ENCODE measurements around the gene INPP4B.

INPP4B gene

GRCh38 chr4:142142366-142143054 is 703.6 kb downstream of the INPP4B start:
- no peaks in the 10 kb centered on the region for H3K27me3 ChIP-seq (ENCODE audit: insufficient read depth, low read length, poor library complexity)
- H3K27ac ChIP-seq (ENCODE audit: low read length) = no peak overlapping the region
- no peak overlapping the region for H3K4me2 ChIP-seq (ENCODE audit: insufficient read depth, low read length)
- no peaks in the 10 kb centered on the region for H4K20me1 ChIP-seq (ENCODE audit: insufficient read depth, low read length)
- H3K36me3 ChIP-seq (ENCODE audit: insufficient read depth, low read length) = peaks cover 43% of the 10 kb centered on the region; the same call in 1 of the 2 replicates
- no peaks in the 10 kb centered on the region for H3K79me2 ChIP-seq (ENCODE audit: insufficient read depth, low read length)
- H3K9ac ChIP-seq (ENCODE audit: low read depth, low read length) = no peak overlapping the region
- TF ChIP-seq EZH2 (IDR thresholded peaks at IDR 0.05; ENCODE audit: borderline replicate concordance, low read depth, low read length, severe bottlenecking) (no peak), CTCF (IDR thresholded peaks at IDR 0.05; ENCODE audit: borderline replicate concordance, extremely low read depth, low read length, poor library complexity, severe bottlenecking) (no peak)
- ATAC-seq (ENCODE audit: insufficient read depth, low read depth) (no peak), DNase-seq (no peak)
- H3K4me3 ChIP-seq (ENCODE audit: low read depth in 1 of 2, low read length in 2 of 2) = no peak overlapping the region
- H3K9me3 ChIP-seq (ENCODE audit: insufficient read depth, low read length, severe bottlenecking) = no peaks in the 10 kb centered on the region
- H3K4me1 ChIP-seq (ENCODE audit: insufficient read depth, low read length) = no peaks in the 10 kb centered on the region
- H2AFZ ChIP-seq (ENCODE audit: low read depth, low read length) = no peak overlapping the region

- Histone ChIP-seq H4K20me1 (ENCODE audit: insufficient read depth, low read length) (no peaks in the 10 kb centered on the region), H2AFZ (ENCODE audit: low read depth, low read length) (no peak overlapping the region), H3K79me2 (ENCODE audit: insufficient read depth, low read length) (no peaks in the 10 kb centered on the region), H3K27ac (ENCODE audit: low read length) (no peak overlapping the region), H3K9me3 (ENCODE audit: insufficient read depth, low read length, severe bottlenecking) (no peaks in the 10 kb centered on the region), H3K36me3 (ENCODE audit: insufficient read depth, low read length) (peaks cover 48% of the 10 kb centered on the region), H3K4me1 (ENCODE audit: insufficient read depth, low read length) (no peaks in the 10 kb centered on the region), H3K9ac (ENCODE audit: low read depth, low read length) (no peak overlapping the region), H3K4me2 (ENCODE audit: insufficient read depth, low read length) (no peak overlapping the region), H3K27me3 (ENCODE audit: insufficient read depth, low read length, poor library complexity) (no peaks in the 10 kb centered on the region), H3K4me3 (ENCODE audit: low read depth in 1 of 2, low read length in 2 of 2) (no peak overlapping the region)
- ATAC-seq (ENCODE audit: insufficient read depth, low read depth) = no peak
- DNase-seq = no peak
- TF ChIP-seq CTCF (IDR thresholded peaks at IDR 0.05; ENCODE audit: borderline replicate concordance, extremely low read depth, low read length, poor library complexity, severe bottlenecking) = no peak
- no peak for TF ChIP-seq EZH2 (IDR thresholded peaks at IDR 0.05; ENCODE audit: borderline replicate concordance, low read depth, low read length, severe bottlenecking)
These were observed 704.9 kb downstream of the INPP4B start for GRCh38 chr4:142141224-142141623.

DNA sequence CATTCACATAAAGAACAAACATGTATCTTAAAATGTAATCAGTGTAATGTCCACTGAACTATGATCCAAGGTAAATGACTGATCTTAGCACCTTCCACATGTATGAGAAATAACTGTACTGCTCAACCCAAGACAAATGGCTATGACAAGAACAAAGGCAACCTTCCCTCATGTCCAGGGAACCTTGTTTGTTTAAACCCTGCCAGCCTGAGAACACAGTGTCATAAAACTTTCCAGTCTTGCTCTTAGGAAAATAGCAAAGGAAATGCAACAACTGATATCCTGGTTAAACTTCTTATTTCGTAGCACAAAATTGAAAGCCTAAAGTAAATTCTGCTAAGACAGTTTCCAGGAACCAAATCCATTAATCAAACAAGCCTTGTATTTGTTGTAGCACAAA is 715.4 kb downstream of the INPP4B start:
- Histone ChIP-seq H3K9me3 (ENCODE audit: insufficient read depth, low read length, severe bottlenecking) (no peaks in the 10 kb centered on the region), H3K27ac (ENCODE audit: low read length) (no peak overlapping the region), H3K4me2 (ENCODE audit: insufficient read depth, low read length) (no peak overlapping the region), H3K4me3 (ENCODE audit: low read depth in 1 of 2, low read length in 2 of 2) (no peak overlapping the region), H2AFZ (ENCODE audit: low read depth, low read length) (no peak overlapping the region), H3K9ac (ENCODE audit: low read depth, low read length) (no peak overlapping the region), H3K27me3 (ENCODE audit: insufficient read depth, low read length, poor library complexity) (no peaks in the 10 kb centered on the region), H3K4me1 (ENCODE audit: insufficient read depth, low read length) (no peaks in the 10 kb centered on the region), H4K20me1 (ENCODE audit: insufficient read depth, low read length) (no peaks in the 10 kb centered on the region), H3K36me3 (ENCODE audit: insufficient read depth, low read length) (peaks cover 9% of the 10 kb centered on the region), H3K79me2 (ENCODE audit: insufficient read depth, low read length) (no peaks in the 10 kb centered on the region)
- no peak for ATAC-seq (ENCODE audit: insufficient read depth, low read depth)
- no peak for DNase-seq
- TF ChIP-seq EZH2 (IDR thresholded peaks at IDR 0.05; ENCODE audit: borderline replicate concordance, low read depth, low read length, severe bottlenecking) (no peak), CTCF (IDR thresholded peaks at IDR 0.05; ENCODE audit: borderline replicate concordance, extremely low read depth, low read length, poor library complexity, severe bottlenecking) (no peak)

Measured in DND-41 (cell line).